Left lung (tissue), 10 donors: ENCODE data around the gene PGBD5. TPM values are rescaled to one million over a fixed set of nuclear protein-coding genes. Genes with fewer than 3 reads are reported as not detected.

Experiments used
- ATAC-seq: fragments of 200-7000 bp; cut with Tn5 transposase; one replicate; pipeline ENCODE4 v1.9.1; 2020; ENCODE audit warnings: moderate library complexity
- DNase-seq, 4 donors: peaks; one replicate each; pipeline ENCODE4 v3.0.0-alpha.2; 2013 to 2020
- H3K27ac ChIP-seq, 2 donors: fragments of 200-600 bp; sonication (generic) in 1 of 2; one replicate each; pipeline versions ENCODE4 v1.5.0 to v1.8.0; 2020 to 2021
- H3K27me3 ChIP-seq, 2 donors: fragments of 200-600 bp; sonication (generic) in 1 of 2; one replicate each; pipeline versions ENCODE4 v1.5.0 to v1.8.0; 2020 to 2021
- H3K36me3 ChIP-seq, 2 donors: fragments of 200-600 bp; sonication (generic) in 1 of 2; one replicate each; pipeline versions ENCODE4 v1.5.0 to v1.8.0; 2020 to 2021
- H3K4me1 ChIP-seq, 2 donors: fragments of 200-600 bp; one replicate each; pipeline ENCODE4 v1.8.0; 2021
- H3K4me3 ChIP-seq, 2 donors: fragments of 200-600 bp; sonication (generic) in 1 of 2; one replicate each; pipeline versions ENCODE4 v1.5.0 to v1.8.0; 2020 to 2021; ENCODE audit warnings: mild to moderate bottlenecking in 1 of 2
- H3K9me3 ChIP-seq, 2 donors: fragments of 200-600 bp; sonication (generic) in 1 of 2; one replicate each; pipeline versions ENCODE4 v1.5.0 to v1.8.0; 2020 to 2021
- intact Hi-C, 2 donors: fragments of 100-400 bp; cut with DNase I; formaldehyde crosslinking; loops; one replicate each; pipeline versions ENCODE4 v1.11.2 to v1.14.2; 2022
- polyA plus RNA-seq, 6 donors: library from polyadenylated mRNA; unstranded; fragments of 120-200 nt; gene quantifications; one replicate each; pipeline ENCODE4 v1.2.1, GENCODE V29; 2013; ENCODE audit not compliant: insufficient read length in 6 of 6
- total RNA-seq, 2 donors: library from RNA; stranded (reverse); fragmentation: NEBNext Ultra II Directional; extraction: Animal tissue kit (Norgen Biotek cat#: 25700); gene quantifications; one replicate each; pipeline ENCODE4 v1.2.1, GENCODE V29; 2021
- TF ChIP-seq, protein P1 (sequence below), 2 donors: fragments of 200-600 bp; sonication (generic) in 1 of 2; IDR thresholded peaks; one replicate each; pipeline versions ENCODE4 v1.5.0 to v1.8.0; 2021; ENCODE audit warnings: antibody characterized with exemption in 2 of 2
- donor health status: DM: no; HTN: yes; CAD: no.
- donor health status: DM: no; HTN: no; CAD: no.

The PGBD5 gene
- total and polyA plus RNA-seq, 8 donors, result 2.3 to 10.1 (median 4.8) TPM

DNA sequence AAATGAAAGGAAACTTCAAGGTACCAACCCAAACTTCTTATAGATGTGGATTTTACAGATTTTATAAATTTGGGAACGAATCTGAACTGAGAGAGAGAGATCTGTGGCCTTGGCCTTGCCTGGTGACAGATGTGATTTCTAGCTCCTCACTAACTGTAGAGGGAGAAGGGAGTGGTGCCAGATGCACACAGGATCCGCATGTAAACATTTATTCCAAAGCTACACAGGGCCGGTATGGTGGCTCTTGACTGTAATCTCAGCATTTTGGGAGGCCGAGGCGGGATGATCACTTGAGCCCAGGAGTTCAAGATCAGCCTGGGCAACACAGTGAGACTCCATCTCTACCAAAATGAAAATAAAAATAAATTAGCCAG lies 77.1 kb downstream of the PGBD5 start:
- intact Hi-C loops, result no loop called here
- Histone ChIP-seq H3K27ac (no peak overlapping the region), H3K9me3 (no peaks in the 10 kb centered on the region), H3K4me1 (no peaks in the 10 kb centered on the region), H3K27me3 (no peaks in the 10 kb centered on the region), H3K4me3 (no peak overlapping the region), H3K36me3 (no peaks in the 10 kb centered on the region)
- ATAC-seq (no peak), DNase-seq (no peak)
- TF ChIP-seq, protein P1, sequence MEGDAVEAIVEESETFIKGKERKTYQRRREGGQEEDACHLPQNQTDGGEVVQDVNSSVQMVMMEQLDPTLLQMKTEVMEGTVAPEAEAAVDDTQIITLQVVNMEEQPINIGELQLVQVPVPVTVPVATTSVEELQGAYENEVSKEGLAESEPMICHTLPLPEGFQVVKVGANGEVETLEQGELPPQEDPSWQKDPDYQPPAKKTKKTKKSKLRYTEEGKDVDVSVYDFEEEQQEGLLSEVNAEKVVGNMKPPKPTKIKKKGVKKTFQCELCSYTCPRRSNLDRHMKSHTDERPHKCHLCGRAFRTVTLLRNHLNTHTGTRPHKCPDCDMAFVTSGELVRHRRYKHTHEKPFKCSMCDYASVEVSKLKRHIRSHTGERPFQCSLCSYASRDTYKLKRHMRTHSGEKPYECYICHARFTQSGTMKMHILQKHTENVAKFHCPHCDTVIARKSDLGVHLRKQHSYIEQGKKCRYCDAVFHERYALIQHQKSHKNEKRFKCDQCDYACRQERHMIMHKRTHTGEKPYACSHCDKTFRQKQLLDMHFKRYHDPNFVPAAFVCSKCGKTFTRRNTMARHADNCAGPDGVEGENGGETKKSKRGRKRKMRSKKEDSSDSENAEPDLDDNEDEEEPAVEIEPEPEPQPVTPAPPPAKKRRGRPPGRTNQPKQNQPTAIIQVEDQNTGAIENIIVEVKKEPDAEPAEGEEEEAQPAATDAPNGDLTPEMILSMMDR (IDR thresholded peaks at IDR 0.05), result no peak

DNA sequence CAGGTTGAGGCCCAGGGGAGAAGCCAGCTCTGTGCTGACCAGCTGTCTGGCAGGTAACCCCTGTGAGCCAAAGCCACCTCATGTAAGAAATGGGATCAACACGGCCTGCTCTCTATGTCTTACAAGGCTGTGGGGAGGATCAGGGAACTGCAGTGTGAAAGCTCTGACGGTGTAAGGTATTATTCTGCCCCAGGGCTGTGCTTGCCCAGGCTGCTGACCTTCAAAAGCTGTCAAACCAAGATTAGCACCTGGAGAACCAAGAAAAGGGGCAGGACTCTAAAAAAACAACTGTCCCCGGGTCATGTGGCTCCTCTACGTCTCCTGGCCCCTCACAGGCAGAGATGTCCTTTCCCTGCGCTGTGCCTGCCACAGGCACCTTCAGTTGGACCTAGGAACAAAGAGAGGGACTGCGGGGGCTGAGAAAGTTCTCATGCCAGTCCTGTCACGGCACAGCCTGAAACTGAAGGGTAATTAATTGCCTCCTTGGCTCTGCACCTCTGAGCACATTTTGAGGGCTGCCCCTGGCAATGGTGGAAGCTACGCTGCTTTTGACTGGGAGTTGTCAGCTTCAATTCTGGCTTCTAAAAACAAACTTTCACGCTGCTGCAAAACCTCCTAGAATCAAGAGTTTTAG lies 77.6 kb downstream of the PGBD5 start:
- ATAC-seq (no peak), DNase-seq (no peak)
- Histone ChIP-seq H3K27me3 (no peaks in the 10 kb centered on the region), H3K9me3 (no peaks in the 10 kb centered on the region), H3K36me3 (no peaks in the 10 kb centered on the region), H3K4me3 (no peak overlapping the region), H3K4me1 (no peaks in the 10 kb centered on the region), H3K27ac (no peak overlapping the region)
- TF ChIP-seq, protein P1 (IDR thresholded peaks at IDR 0.05), result no peak
- intact Hi-C loops, result no loop called here

GRCh38 chr1:230347896-230348295 lies 78.2 kb downstream of the PGBD5 start:
- Histone ChIP-seq H3K4me1 (no peaks in the 10 kb centered on the region), H3K36me3 (no peaks in the 10 kb centered on the region), H3K27me3 (no peaks in the 10 kb centered on the region), H3K9me3 (no peaks in the 10 kb centered on the region), H3K4me3 (no peak overlapping the region), H3K27ac (no peak overlapping the region)
- DNase-seq, result no peak
- no peak for ATAC-seq
- intact Hi-C loops, result no loop called here
- TF ChIP-seq, protein P1 (IDR thresholded peaks at IDR 0.05), result no peak

GRCh38 chr1:230345139-230345885 lies 80.8 kb downstream of the PGBD5 start:
- TF ChIP-seq, protein P1 (IDR thresholded peaks at IDR 0.05), result no peak
- H3K4me1 ChIP-seq, result no peaks in the 10 kb centered on the region
- DNase-seq (no peak), ATAC-seq (no peak)
- no peaks in the 10 kb centered on the region for H3K9me3 ChIP-seq
- H3K27ac ChIP-seq, result no peak overlapping the region
- no peaks in the 10 kb centered on the region for H3K27me3 ChIP-seq
- H3K4me3 ChIP-seq, result no peak overlapping the region
- intact Hi-C loops, result no loop called here
- no peaks in the 10 kb centered on the region for H3K36me3 ChIP-seq

DNA sequence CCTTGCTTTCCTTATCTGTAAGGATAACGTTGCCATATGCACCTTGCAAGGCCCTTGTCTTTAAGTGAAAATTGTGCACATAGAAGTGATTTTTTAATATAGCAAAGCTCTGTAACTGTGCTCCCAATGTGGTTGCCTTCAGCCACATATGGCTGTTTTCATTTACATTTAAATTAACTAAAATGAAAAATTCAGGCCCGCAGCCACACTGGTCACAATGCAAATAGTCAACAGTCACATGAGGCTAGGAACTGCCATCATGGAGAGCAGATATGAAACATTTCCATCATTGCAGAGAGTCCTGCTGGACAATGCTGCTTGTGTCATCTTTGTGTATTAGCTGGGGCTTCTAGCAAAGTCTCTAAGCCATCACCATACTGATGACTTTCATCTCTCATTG lies 83.4 kb downstream of the PGBD5 start:
- H3K4me3 ChIP-seq, result no peak overlapping the region
- ATAC-seq (no peak), DNase-seq (no peak)
- intact Hi-C loops, result no loop called here
- no peak overlapping the region for H3K27ac ChIP-seq
- no peaks in the 10 kb centered on the region for H3K4me1 ChIP-seq
- no peaks in the 10 kb centered on the region for H3K27me3 ChIP-seq
- H3K36me3 ChIP-seq, result no peaks in the 10 kb centered on the region
- TF ChIP-seq, protein P1 (IDR thresholded peaks at IDR 0.05), result no peak
- no peaks in the 10 kb centered on the region for H3K9me3 ChIP-seq
